Right lobe of liver (tissue), 6 donors: Measurements from ENCODE around the gene UNC13B. TPM values are rescaled to one million over a fixed set of nuclear protein-coding genes. Genes with fewer than 3 reads are reported as not detected.
"Not testable (repeated sequence)": the region's sequence is repeated elsewhere in the genome, so short reads cannot be mapped to it uniquely, and the experiment has no call there.

Experiments used
- ATAC-seq, 4 donors: fragments of 200-7000 bp; cut with Tn5 transposase; one replicate each; pipeline ENCODE4 v1.9.1; 2020; ENCODE audit warnings: mild to moderate bottlenecking in 4 of 4, moderate library complexity in 4 of 4
- DNase-seq, 3 donors: peaks; one replicate each; pipeline ENCODE4 v3.0.0-alpha.2; 2020
- H3K27ac ChIP-seq, 3 donors: fragments of 200-600 bp; one replicate each; pipeline ENCODE4 v1.8.0; 2022
- H3K27me3 ChIP-seq, 2 donors: fragments of 200-600 bp; one replicate each; pipeline ENCODE4 v1.8.0; 2022
- H3K36me3 ChIP-seq, 4 donors: fragments of 200-600 bp; sonication (generic) in 1 of 4; one replicate each; pipeline versions ENCODE4 v1.5.1 to v1.8.0; 2017 to 2022; ENCODE audit warnings: control low read depth in 1 of 4
- H3K4me1 ChIP-seq, 4 donors: fragments of 200-600 bp; sonication (generic) in 1 of 4; one replicate each; pipeline versions ENCODE4 v1.5.1 to v1.8.0; 2017 to 2022; ENCODE audit warnings: control low read depth in 1 of 4
- H3K4me3 ChIP-seq, 3 donors: fragments of 200-600 bp; one replicate each; pipeline ENCODE4 v1.8.0; 2022
- H3K9me3 ChIP-seq, 4 donors: fragments of 200-600 bp; sonication (generic) in 1 of 4; one replicate each; pipeline versions ENCODE4 v1.5.1 to v1.8.0; 2017 to 2022; ENCODE audit warnings: control low read depth in 1 of 4
- CTCF ChIP-seq, 4 donors: fragments of 200-600 bp in 3 of 4; fragments of 450-650 bp in 1 of 4; IDR thresholded peaks; one replicate each; pipeline versions ENCODE4 v1.5.1 to v1.8.0; 2016 to 2022; ENCODE audit warnings: antibody characterized with exemption in 4 of 4, mild to moderate bottlenecking in 2 of 4
- POLR2A ChIP-seq: fragments of 450-650 bp; IDR thresholded peaks from one replicate; pipeline ENCODE4 v1.6.1; 2017; ENCODE audit warnings: antibody characterized with exemption, mild to moderate bottlenecking
- WGBS: methylation state at CpG from one replicate; pipeline ENCODE4 v1.1.6; 2018; ENCODE audit warnings: low coverage, low lambda C conversion rate; ENCODE audit not compliant: insufficient coverage; ENCODE audit errors: missing lambda C conversion rate; 5-methylcytosine and 5-hydroxymethylcytosine counted together
- intact Hi-C, 2 donors: fragments of 100-400 bp; cut with DNase I; formaldehyde crosslinking; loops; one replicate each; pipeline versions ENCODE4 v1.11.2 to v1.14.1; 2022
- total RNA-seq, 6 experiments: library from RNA; depleted of rRNA in 2 of 6; stranded (reverse); fragments of >200 nt in 2 of 6; fragmentation: NEBNext Ultra II Directional in 3 of 6; extraction: Animal tissue kit (Norgen Biotek cat#: 25700) in 3 of 6; gene quantifications; one replicate each; pipeline versions ENCODE4 v1.1.0 to v1.2.4, GENCODE V29; 2016 to 2023
- donor health status: DM: no; HTN: yes; CAD: no.
- donor health status: DM: no; HTN: no; CAD: no.
- donor health status: DM: no; HTN: no; CAD: no.
- donor health status: DM: no; HTN: yes; CAD: no.
- donor health status: DM: no; HTN: yes; CAD: no.

Gene UNC13B
- total RNA-seq, 6 experiments from 2014 or later, result 14.5 to 23.0 (median 20.7) TPM

GRCh38 chr9:35177520-35177919, 15.7 kb downstream of the UNC13B start:
- Histone ChIP-seq H3K27ac (no peak overlapping the region), H3K4me1 (peaks cover 0 to 14% (median 0%) of the 10 kb centered on the region in 4 donors), H3K9me3 (no peaks in the 10 kb centered on the region), H3K4me3 (no peak overlapping the region), H3K27me3 (no peaks in the 10 kb centered on the region), H3K36me3 (no peaks in the 10 kb centered on the region)
- TF ChIP-seq CTCF (IDR thresholded peaks at IDR 0.05), result no peak
- no peak for TF ChIP-seq POLR2A
- DNase-seq (no peak), ATAC-seq (no peak)
- intact Hi-C loops, result no loop called here

DNA sequence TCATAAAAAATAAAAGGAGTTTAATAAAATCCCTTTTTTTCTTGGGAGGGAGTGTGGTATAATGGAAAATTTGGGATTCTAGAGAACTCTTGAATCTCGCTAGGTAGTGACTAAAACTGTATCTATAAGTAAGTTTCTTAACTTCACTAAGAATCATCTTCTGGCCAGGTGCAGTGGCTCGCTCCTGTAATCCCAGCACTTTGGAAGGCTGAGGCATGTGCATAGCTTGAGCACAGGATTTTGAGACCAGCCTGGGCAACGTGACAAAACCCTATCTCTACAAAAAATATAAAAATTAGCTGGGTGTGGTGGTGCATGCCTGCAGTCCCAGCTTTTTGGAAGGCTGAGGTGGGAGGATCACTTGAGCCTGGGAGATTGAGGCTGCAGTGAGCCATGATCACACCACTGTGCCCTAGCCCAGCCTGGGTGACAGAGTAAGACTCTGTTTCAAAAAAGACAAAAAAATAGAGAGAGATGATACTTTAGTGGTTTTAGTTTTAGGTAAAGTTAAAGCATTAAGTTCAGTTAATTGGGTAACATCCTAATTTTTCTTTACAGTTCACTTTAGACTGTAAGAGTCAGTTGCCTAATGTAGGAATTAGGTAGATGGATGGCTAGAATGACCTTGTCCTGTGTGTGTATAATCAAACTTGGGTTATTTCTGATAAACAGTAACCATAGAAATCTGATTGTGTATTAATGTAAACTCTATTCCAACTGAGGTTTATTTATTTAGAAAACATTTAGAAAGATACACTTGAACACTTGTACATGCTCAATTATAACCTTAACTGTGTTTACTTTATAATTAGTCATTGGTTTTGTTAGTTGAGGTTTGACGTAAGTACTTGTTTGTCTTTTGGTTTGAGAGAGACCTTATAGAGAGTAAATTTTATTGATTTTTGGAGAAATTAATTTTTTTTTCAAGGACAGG, 17.8 kb downstream of the UNC13B start:
- H3K36me3 ChIP-seq, result no peaks in the 10 kb centered on the region
- H3K4me1 ChIP-seq, result peaks cover 0 to 9% (median 0%) of the 10 kb centered on the region in 4 donors
- no peaks in the 10 kb centered on the region for H3K27me3 ChIP-seq
- ATAC-seq, result peak; percentile 43 to 90 (median 64)
- intact Hi-C loops, result no loop called here
- WGBS, result 59% methylated on average over 4 of the region's 4 CpGs
- H3K27ac ChIP-seq, result no peak overlapping the region
- no peak overlapping the region for H3K4me3 ChIP-seq
- TF ChIP-seq CTCF (IDR thresholded peaks at IDR 0.05) (no peak), POLR2A (no peak)
- no peaks in the 10 kb centered on the region for H3K9me3 ChIP-seq
- no peak for DNase-seq

GRCh38 chr9:35180801-35181200, 19.0 kb downstream of the UNC13B start:
- Histone ChIP-seq H3K36me3 (no peaks in the 10 kb centered on the region), H3K4me1 (peaks cover 0 to 9% (median 0%) of the 10 kb centered on the region in 4 donors), H3K4me3 (no peak overlapping the region), H3K27ac (no peak overlapping the region), H3K27me3 (no peaks in the 10 kb centered on the region), H3K9me3 (no peaks in the 10 kb centered on the region)
- ATAC-seq (peak in 1 of 4 donors; percentile 28), DNase-seq (no peak)
- 58% methylated on average over 2 of the region's 2 CpGs for WGBS
- intact Hi-C loops, result no loop called here
- TF ChIP-seq POLR2A (no peak), CTCF (IDR thresholded peaks at IDR 0.05) (no peak)

GRCh38 chr9:35182401-35182800, 20.6 kb downstream of the UNC13B start:
- DNase-seq, H3K4me3 ChIP-seq, ATAC-seq, H3K9me3 ChIP-seq, H3K27me3 ChIP-seq, H3K27ac ChIP-seq, H3K4me1 ChIP-seq, intact Hi-C loops, H3K36me3 ChIP-seq: not testable (repeated sequence)
- WGBS, result 50% methylated on average over 3 of the region's 3 CpGs

DNA sequence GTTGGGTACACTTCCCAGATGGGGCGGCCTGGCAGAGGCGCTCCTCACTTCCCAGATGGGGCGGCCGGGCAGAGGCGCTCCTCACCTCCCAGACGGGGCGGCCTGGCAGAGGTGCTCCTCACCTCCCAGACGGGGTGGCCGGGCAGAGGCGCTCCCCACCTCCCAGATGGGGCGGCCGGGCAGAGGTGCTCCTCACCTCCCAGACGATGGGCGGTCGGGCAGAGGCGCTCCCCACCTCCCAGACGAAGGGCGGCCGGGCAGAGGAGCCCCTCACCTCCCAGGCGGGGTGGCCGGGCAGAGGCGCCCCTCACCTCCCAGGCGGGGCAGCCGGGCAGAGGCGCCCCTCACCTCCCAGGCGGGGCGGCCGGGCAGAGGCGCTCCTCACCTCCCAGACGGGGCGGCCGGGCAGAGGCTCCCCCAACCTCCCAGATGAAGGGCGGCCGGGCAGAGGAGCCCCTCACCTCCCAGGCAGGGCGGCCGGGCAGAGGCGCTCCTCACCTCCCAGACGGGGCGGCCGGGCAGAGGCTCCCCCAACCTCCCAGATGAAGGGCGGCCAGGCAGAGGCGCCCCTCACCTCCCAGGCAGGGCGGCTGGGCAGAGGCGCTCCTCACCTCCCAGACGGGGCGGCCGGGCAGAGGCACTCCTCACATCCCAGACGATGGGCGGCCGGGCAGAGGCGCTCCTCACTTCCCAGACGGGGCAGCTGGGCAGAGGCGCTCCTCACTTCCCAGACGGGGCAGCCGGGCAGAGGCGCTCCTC, 21.4 kb downstream of the UNC13B start:
- no CpG with 5 or more reads among the region's 56 CpGs for WGBS

DNA sequence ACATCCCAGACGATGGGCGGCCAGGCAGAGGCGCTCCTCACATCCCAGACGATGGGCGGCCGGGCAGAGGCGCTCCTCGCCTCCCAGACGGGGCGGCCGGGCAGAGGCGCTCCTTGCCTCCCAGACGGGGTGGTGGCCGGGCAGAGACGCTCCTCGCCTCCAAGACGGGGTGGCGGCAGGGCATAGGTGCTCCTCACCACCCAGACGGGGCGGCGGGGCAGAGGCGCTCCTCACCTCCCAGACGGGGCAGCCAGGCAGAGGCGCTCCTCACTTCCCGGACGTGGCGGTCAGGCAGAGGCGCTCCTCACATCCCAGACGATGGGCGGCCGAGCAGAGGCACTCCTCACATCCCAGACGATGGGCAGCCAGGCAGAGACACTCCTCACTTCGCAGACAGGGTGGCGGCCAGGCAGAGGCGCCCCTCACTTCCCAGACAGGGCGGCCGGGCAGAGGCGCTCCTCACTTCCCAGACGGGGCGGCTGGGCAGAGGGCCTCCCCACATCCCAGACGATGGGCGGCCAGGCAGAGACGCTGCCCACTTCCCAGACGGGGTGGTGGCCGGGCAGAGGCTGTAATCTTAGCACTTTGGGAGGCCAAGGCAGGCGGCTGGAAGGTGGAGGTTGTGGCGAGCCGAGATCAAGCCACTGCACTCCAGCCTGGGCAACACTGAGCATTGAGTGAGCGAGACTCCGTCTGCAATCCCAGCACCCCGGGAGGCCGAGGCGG, 22.1 kb downstream of the UNC13B start:
- ATAC-seq, H3K4me1 ChIP-seq, intact Hi-C loops, H3K36me3 ChIP-seq, H3K27ac ChIP-seq, H3K9me3 ChIP-seq, H3K27me3 ChIP-seq, DNase-seq, H3K4me3 ChIP-seq: not testable (repeated sequence)
- WGBS, result 96% methylated on average over 5 of the region's 53 CpGs

More for the DNA sequence above, 21.4 kb downstream of the UNC13B start:
- H3K27me3 ChIP-seq, H3K4me3 ChIP-seq, ATAC-seq, H3K4me1 ChIP-seq, H3K9me3 ChIP-seq, intact Hi-C loops, DNase-seq, H3K27ac ChIP-seq, H3K36me3 ChIP-seq: not testable (repeated sequence)
